DOHH2 (cell line): Measurements from ENCODE around the gene SIRPB1.

Experiments used
- H3F3A ChIP-seq: fragments of 200-600 bp; sonication (generic), shearing (Covaris generic); 2 replicates; pipeline ENCODE4 v1.6.0; 2016; ENCODE audit warnings: antibody characterized with exemption, mild to moderate bottlenecking; ENCODE audit not compliant: control insufficient read depth, insufficient read depth
- H3K27ac ChIP-seq: fragments of 200-600 bp; sonication (generic); 2 replicates; pipeline ENCODE4 v1.5.1; 2014; ENCODE audit warnings: low read depth, mild to moderate bottlenecking, low read length, moderate library complexity
- H3K27me3 ChIP-seq: fragments of 200-600 bp; sonication (generic); 2 replicates; pipeline ENCODE4 v1.6.1; 2014; ENCODE audit warnings: mild to moderate bottlenecking, low read length, mixed read lengths; ENCODE audit not compliant: control insufficient read depth
- H3K36me3 ChIP-seq: fragments of 200-600 bp; sonication (generic); 2 replicates; pipeline ENCODE4 v1.6.1; 2014; ENCODE audit warnings: mild to moderate bottlenecking, low read length, moderate library complexity, mixed read lengths; ENCODE audit not compliant: control insufficient read depth
- H3K4me1 ChIP-seq: fragments of 200-600 bp; sonication (generic); 2 replicates; pipeline ENCODE4 v1.6.1; 2014; ENCODE audit warnings: mild to moderate bottlenecking, low read length, mixed read lengths; ENCODE audit not compliant: control insufficient read depth
- H3K4me2 ChIP-seq: fragments of 200-600 bp; sonication (generic); 2 replicates; pipeline ENCODE4 v1.6.0; 2014; ENCODE audit warnings: mild to moderate bottlenecking, low read length, moderate library complexity
- H3K4me3 ChIP-seq: fragments of 200-600 bp; sonication (generic); 2 replicates; pipeline ENCODE4 v1.5.1; 2014; ENCODE audit warnings: mild to moderate bottlenecking, low read length, mixed read lengths
- H3K79me2 ChIP-seq: fragments of 200-600 bp; sonication (generic); 2 replicates; pipeline ENCODE4 v1.6.1; 2014; ENCODE audit warnings: mild to moderate bottlenecking, low read length, mixed read lengths; ENCODE audit not compliant: control insufficient read depth
- H3K9me2 ChIP-seq: fragments of 200-600 bp; sonication (generic); replicated peaks from 2 replicates; pipeline ENCODE4 v1.6.1; 2014; ENCODE audit warnings: mild to moderate bottlenecking, low read length, mixed read lengths; ENCODE audit not compliant: control insufficient read depth
- H3K9me3 ChIP-seq: fragments of 200-600 bp; sonication (generic); 2 replicates; pipeline ENCODE4 v1.6.1; 2014; ENCODE audit warnings: antibody characterized with exemption, low read length, mixed read lengths; ENCODE audit not compliant: control insufficient read depth, insufficient read depth
- H4K20me1 ChIP-seq: fragments of 200-600 bp; sonication (generic); 2 replicates; pipeline ENCODE4 v1.6.0; 2014; ENCODE audit warnings: low read depth, mild to moderate bottlenecking, antibody characterized with exemption, low read length, moderate library complexity; ENCODE audit not compliant: control insufficient read depth, insufficient read depth
- CTCF ChIP-seq: fragments of 200-600 bp; sonication (generic); IDR thresholded peaks from one replicate; pipeline ENCODE4 v1.5.1; 2014; ENCODE audit warnings: antibody characterized with exemption, mild to moderate bottlenecking, low read depth, low read length; ENCODE audit not compliant: poor library complexity, severe bottlenecking
- EZH2phosphoT487 ChIP-seq: fragments of 200-600 bp; sonication (generic); IDR thresholded peaks from 2 replicates; pipeline ENCODE4 v1.6.1; 2017; ENCODE audit warnings: borderline replicate concordance, mild to moderate bottlenecking, antibody characterized with exemption, low read length, moderate library complexity, mixed read lengths

Gene SIRPB1

GRCh38 chr20:1632178-1632577, 12.4 kb upstream of the SIRPB1 start:
- Histone ChIP-seq H3K27ac (no peak overlapping the region), H3K4me3 (no peak overlapping the region), H3K36me3 (no peaks in the 10 kb centered on the region), H3F3A (no peaks in the 10 kb centered on the region), H3K9me3 (no peaks in the 10 kb centered on the region), H3K4me1 (no peaks in the 10 kb centered on the region), H3K9me2 (no peaks in the 10 kb centered on the region), H3K4me2 (no peak overlapping the region), H3K27me3 (peaks cover 8% of the 10 kb centered on the region), H4K20me1 (no peaks in the 10 kb centered on the region), H3K79me2 (no peaks in the 10 kb centered on the region)
- no peak for TF ChIP-seq CTCF
- no peak for TF ChIP-seq EZH2phosphoT487

GRCh38 chr20:1631309-1632151, 11.7 kb upstream of the SIRPB1 start:
- H3K4me1 ChIP-seq = no peaks in the 10 kb centered on the region
- H3K79me2 ChIP-seq = no peaks in the 10 kb centered on the region
- H3K9me2 ChIP-seq = no peaks in the 10 kb centered on the region
- H3F3A ChIP-seq = no peaks in the 10 kb centered on the region
- no peak overlapping the region for H3K4me2 ChIP-seq
- no peak overlapping the region for H3K27ac ChIP-seq
- no peaks in the 10 kb centered on the region for H3K36me3 ChIP-seq
- no peak overlapping the region for H3K4me3 ChIP-seq
- H4K20me1 ChIP-seq = no peaks in the 10 kb centered on the region
- no peaks in the 10 kb centered on the region for H3K9me3 ChIP-seq
- TF ChIP-seq EZH2phosphoT487 (no peak), CTCF (no peak)
- H3K27me3 ChIP-seq = peaks cover 8% of the 10 kb centered on the region

- Histone ChIP-seq H3K4me1 (no peaks in the 10 kb centered on the region), H3K4me2 (no peak overlapping the region), H3K4me3 (no peak overlapping the region), H3K27me3 (peaks cover 11% of the 10 kb centered on the region), H3K9me2 (no peaks in the 10 kb centered on the region), H4K20me1 (no peaks in the 10 kb centered on the region), H3K9me3 (no peaks in the 10 kb centered on the region), H3K27ac (no peak overlapping the region), H3K79me2 (no peaks in the 10 kb centered on the region), H3F3A (no peaks in the 10 kb centered on the region), H3K36me3 (no peaks in the 10 kb centered on the region)
- no peak for TF ChIP-seq EZH2phosphoT487
- no peak for TF ChIP-seq CTCF
These were observed 10.4 kb upstream of the SIRPB1 start for GRCh38 chr20:1630186-1630585.
